NCI-H2107 treated with DMSO at 0.1 percent for 48 hours (cell line): ENCODE data around the gene ADORA1.

ENCODE experiments used
- DNase-seq: peaks from one replicate; lab custom pipeline; 2025; ENCODE audit not compliant: unreplicated experiment; lab: John Stamatoyannopoulos, UW

Gene ADORA1

GRCh38 chr1:203121186-203122015 is 6.1 kb upstream of the ADORA1 start:
- DNase-seq, result no peak

GRCh38 chr1:203122159-203122558 is 5.4 kb upstream of the ADORA1 start:
- DNase-seq, result no peak

GRCh38 chr1:203124011-203124410 is 3.5 kb upstream of the ADORA1 start:
- DNase-seq, result no peak

- DNase-seq, result no peak
Measured at GRCh38 chr1:203124546-203125317, 2.8 kb upstream of the ADORA1 start.

GRCh38 chr1:203126151-203126865 is 1.2 kb upstream of the ADORA1 start:
- no peak for DNase-seq

GRCh38 chr1:203126866-203127665 is 460 bp upstream of the ADORA1 start:
- DNase-seq, result no peak

GRCh38 chr1:203128431-203128715 is 847 bp downstream of the ADORA1 start:
- DNase-seq, result no peak

GRCh38 chr1:203128716-203129500 is 1.4 kb downstream of the ADORA1 start:
- no peak for DNase-seq

- DNase-seq, result peak; percentile 42
Measured at GRCh38 chr1:203129501-203130231, 2.1 kb downstream of the ADORA1 start.

- no peak for DNase-seq
Measured at GRCh38 chr1:203130358-203130985, 2.9 kb downstream of the ADORA1 start.

GRCh38 chr1:203131548-203132200 is 4.1 kb downstream of the ADORA1 start:
- DNase-seq, result no peak

GRCh38 chr1:203133970-203134725 is 6.6 kb downstream of the ADORA1 start:
- DNase-seq, result no peak

- DNase-seq, result no peak
Measured at GRCh38 chr1:203135636-203136305, 8.2 kb downstream of the ADORA1 start.

- DNase-seq, result no peak
Measured at GRCh38 chr1:203136409-203137042, 9.0 kb downstream of the ADORA1 start.

- DNase-seq, result no peak
Measured at GRCh38 chr1:203137324-203137723, 9.8 kb downstream of the ADORA1 start.

GRCh38 chr1:203138066-203138465 is 10.5 kb downstream of the ADORA1 start:
- DNase-seq, result no peak

- DNase-seq, result no peak
Measured at GRCh38 chr1:203139976-203140475, 12.5 kb downstream of the ADORA1 start.
